Activated T-cell treated with anti-CD3 and anti-CD28 coated beads, Interleukin-2, amount 50 U/mL, for 48 hours (primary cell): Measurements from ENCODE around the gene TPSD1.

Experiments
- DNase-seq, 2 experiments: peaks; one replicate each; pipeline ENCODE4 v3.0.0-alpha.2; 2020

TPSD1 gene

GRCh38 chr16:1301562-1301961 is 45.7 kb downstream of the TPSD1 start:
- DNase-seq = no peak

DNA sequence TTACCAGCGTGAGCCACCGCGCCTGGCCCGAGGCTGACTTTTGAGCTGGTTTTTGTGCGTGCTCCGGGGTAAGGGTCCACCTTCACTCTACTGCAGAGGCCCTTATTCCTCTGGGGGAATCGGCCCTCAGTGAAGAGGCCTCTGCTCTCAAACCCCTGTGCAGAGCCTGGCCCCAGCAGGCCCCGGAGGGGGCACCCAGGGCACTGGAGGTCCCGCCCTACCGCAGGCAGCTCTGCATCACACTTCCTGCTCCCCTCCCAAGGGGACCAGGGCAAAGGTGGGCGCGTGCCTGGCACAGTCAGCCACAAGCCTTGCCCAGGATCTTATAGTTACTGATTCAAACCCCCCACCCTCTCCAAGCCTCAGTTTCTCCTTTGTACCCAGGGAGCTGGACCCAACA is 50.0 kb downstream of the TPSD1 start:
- DNase-seq = no peak

DNA sequence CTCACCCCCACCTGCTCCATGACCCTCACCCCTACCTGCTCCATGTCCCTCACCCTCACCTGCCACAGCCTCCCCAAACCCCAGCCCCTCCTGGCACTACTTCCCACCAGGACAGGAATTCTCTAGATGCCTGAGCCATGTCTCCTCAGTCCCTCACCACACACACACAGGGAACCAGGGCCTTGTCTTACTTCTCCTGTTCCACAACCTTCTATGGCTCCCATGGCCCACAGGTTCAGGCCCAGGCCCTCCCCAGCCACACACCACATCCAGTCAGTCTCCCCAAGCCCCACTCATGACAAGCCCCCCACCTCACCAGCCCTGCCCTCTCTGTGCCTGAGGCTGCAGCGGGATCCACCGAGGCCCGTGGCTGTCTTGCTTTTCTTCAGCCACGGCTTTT is 50.5 kb downstream of the TPSD1 start:
- DNase-seq = no peak

DNA sequence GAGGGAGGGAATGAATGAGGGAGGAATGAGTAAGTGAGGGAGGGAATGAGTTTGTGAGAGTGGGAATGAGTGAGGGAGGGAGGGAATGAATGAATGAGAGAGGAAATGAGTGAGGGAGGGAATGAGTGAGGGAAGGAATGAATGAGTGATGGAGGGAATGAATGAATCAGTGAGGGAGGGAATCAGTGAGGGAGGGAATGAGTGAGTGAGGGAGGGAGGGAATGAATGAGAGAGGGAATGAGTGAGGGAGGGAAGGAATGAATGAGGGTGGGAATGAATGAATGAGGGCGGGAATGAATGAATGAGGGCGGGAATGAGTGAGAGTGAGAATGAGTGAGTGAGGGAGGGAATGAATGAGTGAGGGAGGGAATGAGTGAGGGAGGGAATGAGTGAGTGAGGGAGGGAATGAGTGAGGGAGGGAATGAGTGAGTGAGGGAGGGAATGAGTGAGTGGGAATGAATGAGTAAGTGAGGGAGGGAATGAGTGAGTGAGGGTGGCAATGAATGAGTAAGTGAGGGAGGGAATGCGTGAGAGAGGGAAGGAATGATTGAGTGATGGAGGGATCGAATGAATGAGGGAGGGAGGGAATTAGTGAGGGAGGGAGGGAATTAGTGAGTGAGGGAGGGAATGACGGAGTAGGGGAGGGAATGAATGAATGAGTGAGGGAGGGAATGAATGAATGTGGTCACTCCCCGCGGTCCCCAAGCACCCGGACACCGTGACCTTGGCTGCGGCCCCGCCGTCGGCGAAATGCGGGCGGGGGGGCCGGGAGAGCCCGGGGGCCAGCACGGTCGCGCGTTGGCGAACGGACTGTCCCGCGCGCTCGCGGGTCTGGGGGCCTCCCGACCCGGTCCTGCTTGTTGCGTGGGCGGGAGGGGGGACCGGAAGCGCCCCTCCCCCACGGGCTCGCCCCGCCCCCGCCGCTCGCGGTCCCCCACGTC is 52.4 kb downstream of the TPSD1 start:
- DNase-seq = no peak
